Measurements from ENCODE around the gene MAD1L1. TPM values are rescaled to one million over a fixed set of nuclear protein-coding genes. Genes with fewer than 3 reads are reported as not detected.
A peak's percentile ranks its signal among the peaks of the same experiment; 100 is the strongest.
"Not testable (repeated sequence)": the region's sequence is repeated elsewhere in the genome, so short reads cannot be mapped to it uniquely, and the experiment has no call there.

MAD1L1 gene
- total RNA-seq, 1 experiment from 2014 or later, result 50.8 TPM

DNA sequence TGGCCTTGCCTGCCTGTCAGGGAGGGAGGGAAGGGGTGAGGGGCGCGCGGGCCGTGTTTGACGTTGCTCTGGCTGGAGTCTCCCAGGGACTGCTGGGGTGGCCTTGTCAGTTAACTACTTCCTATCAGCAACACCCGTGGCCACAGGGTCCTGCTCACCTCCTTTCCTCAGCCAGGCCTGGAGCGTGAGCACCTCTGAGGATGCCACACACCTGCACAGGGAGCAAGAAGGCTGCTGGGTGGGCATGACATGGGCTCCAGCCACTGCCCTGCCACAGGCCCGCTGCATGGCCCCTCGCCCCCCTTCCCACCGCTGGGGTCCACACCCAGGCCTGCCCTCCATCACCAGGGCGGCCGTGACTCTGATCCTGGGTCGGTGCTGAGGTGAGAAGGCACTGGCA, 350.3 kb downstream of the MAD1L1 start:
- intact Hi-C loops (cut with micrococcal nuclease; ENCODE audit: unreplicated experiment), result no loop called here
- H3K4me3 ChIP-seq, result no peak overlapping the region; the same call in 1 of the 2 replicates
- no peaks in the 10 kb centered on the region for H3K36me3 ChIP-seq (ENCODE audit: low read depth)
- H2AFZ ChIP-seq, result no peak overlapping the region
- no peaks in the 10 kb centered on the region for H3K79me2 ChIP-seq (ENCODE audit: low read depth)
- no peak for DNase-seq
- H3K27me3 ChIP-seq (ENCODE audit: insufficient read depth, low read depth), result no peaks in the 10 kb centered on the region
- peaks cover 40% of the 10 kb centered on the region for H3K4me1 ChIP-seq (replicated peaks; ENCODE audit: insufficient read depth)
- H3K27ac ChIP-seq, result peak overlapping the region; percentile 69
- TF ChIP-seq, protein P1, sequence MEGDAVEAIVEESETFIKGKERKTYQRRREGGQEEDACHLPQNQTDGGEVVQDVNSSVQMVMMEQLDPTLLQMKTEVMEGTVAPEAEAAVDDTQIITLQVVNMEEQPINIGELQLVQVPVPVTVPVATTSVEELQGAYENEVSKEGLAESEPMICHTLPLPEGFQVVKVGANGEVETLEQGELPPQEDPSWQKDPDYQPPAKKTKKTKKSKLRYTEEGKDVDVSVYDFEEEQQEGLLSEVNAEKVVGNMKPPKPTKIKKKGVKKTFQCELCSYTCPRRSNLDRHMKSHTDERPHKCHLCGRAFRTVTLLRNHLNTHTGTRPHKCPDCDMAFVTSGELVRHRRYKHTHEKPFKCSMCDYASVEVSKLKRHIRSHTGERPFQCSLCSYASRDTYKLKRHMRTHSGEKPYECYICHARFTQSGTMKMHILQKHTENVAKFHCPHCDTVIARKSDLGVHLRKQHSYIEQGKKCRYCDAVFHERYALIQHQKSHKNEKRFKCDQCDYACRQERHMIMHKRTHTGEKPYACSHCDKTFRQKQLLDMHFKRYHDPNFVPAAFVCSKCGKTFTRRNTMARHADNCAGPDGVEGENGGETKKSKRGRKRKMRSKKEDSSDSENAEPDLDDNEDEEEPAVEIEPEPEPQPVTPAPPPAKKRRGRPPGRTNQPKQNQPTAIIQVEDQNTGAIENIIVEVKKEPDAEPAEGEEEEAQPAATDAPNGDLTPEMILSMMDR (conservative IDR thresholded peaks at IDR 0.05), result no peak
- TF ChIP-seq EZH2 (IDR thresholded peaks at IDR 0.05; ENCODE audit: low read depth), result no peak
- H3K4me2 ChIP-seq, result peak overlapping the region; percentile 67
- TSS peak; percentile 21 for BruUV-seq (replicated peaks)
- ChIA-PET POLR2A (ENCODE audit: unreplicated experiment) (interaction anchor here (0.6 to 0.8 kb wide), 2 partner anchors 40 to 933 kb away, joined by 3 to 18 read pairs; no protein-coding TSS in a partner anchor), CTCF (interaction anchor here (0.6 to 0.7 kb wide), 5 partner anchors 15 to 383 kb away, joined by 4 to 19 read pairs (median 5); no protein-coding TSS in a partner anchor)
- H3K9me2 ChIP-seq (ENCODE audit: insufficient read depth), result no peaks in the 10 kb centered on the region
- H4K20me1 ChIP-seq (ENCODE audit: insufficient read depth), result peaks cover 21% of the 10 kb centered on the region
- H3K9me3 ChIP-seq (ENCODE audit: insufficient read depth, low read depth), result peaks cover 10% of the 10 kb centered on the region; the same call in 1 of the 2 replicates
- peaks cover 30% of the 10 kb centered on the region for H3F3A ChIP-seq (ENCODE audit: insufficient read depth, low read depth)

DNA sequence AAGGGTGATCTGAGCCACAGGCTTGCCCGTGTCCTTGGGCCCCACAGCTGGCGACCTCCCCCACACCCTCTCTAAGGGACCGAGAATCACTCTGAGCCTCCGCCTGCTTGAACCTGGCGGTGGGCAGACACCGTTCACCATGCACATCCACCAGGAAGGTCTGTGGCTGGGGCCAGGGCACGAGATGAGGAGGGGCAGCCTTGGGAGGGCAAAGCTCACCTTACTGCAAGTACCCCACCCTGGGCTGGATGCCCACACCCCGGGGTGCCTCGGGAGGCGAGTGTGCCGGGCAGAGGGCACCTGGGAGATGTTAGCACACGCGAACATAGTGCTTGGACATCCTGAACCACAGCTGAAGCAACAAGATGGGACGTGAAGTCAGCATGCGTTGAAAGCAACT, 350.8 kb downstream of the MAD1L1 start:
- peaks cover 10% of the 10 kb centered on the region; the same call in 1 of the 2 replicates for H3K9me3 ChIP-seq (ENCODE audit: insufficient read depth, low read depth)
- H3K4me3 ChIP-seq, result no peak overlapping the region
- no peaks in the 10 kb centered on the region for H3K27me3 ChIP-seq (ENCODE audit: insufficient read depth, low read depth)
- peak overlapping the region; percentile 69; the same call in 1 of the 2 replicates for H3K27ac ChIP-seq
- H3K9me2 ChIP-seq (ENCODE audit: insufficient read depth), result no peaks in the 10 kb centered on the region
- H3F3A ChIP-seq (ENCODE audit: insufficient read depth, low read depth), result peaks cover 25% of the 10 kb centered on the region
- peak overlapping the region; percentile 67 for H3K4me2 ChIP-seq
- ChIA-PET POLR2A (ENCODE audit: unreplicated experiment) (no interaction called here), CTCF (interaction anchor here (0.5 kb wide), 1 partner anchor 300 kb away, joined by 13 read pairs; no protein-coding TSS in a partner anchor)
- no TSS peak for BruUV-seq (replicated peaks)
- no peak overlapping the region for H2AFZ ChIP-seq
- peaks cover 21% of the 10 kb centered on the region for H4K20me1 ChIP-seq (ENCODE audit: insufficient read depth)
- TF ChIP-seq, protein P1 (conservative IDR thresholded peaks at IDR 0.05), result no peak
- TF ChIP-seq EZH2 (IDR thresholded peaks at IDR 0.05; ENCODE audit: low read depth), result no peak
- H3K4me1 ChIP-seq (replicated peaks; ENCODE audit: insufficient read depth), result peaks cover 40% of the 10 kb centered on the region
- no peak for DNase-seq
- no peaks in the 10 kb centered on the region for H3K79me2 ChIP-seq (ENCODE audit: low read depth)
- H3K36me3 ChIP-seq (ENCODE audit: low read depth), result no peaks in the 10 kb centered on the region
- intact Hi-C loops (cut with micrococcal nuclease; ENCODE audit: unreplicated experiment), result no loop called here

GRCh38 chr7:1876641-1877040, 356.1 kb downstream of the MAD1L1 start:
- H3K79me2 ChIP-seq (ENCODE audit: low read depth); H2AFZ ChIP-seq; H3K9me2 ChIP-seq (ENCODE audit: insufficient read depth); H3K36me3 ChIP-seq (ENCODE audit: low read depth); H3K4me2 ChIP-seq; CTCF ChIA-PET; BruUV-seq (replicated peaks); H3F3A ChIP-seq (ENCODE audit: insufficient read depth, low read depth); H3K27me3 ChIP-seq (ENCODE audit: insufficient read depth, low read depth); intact Hi-C loops (cut with micrococcal nuclease; ENCODE audit: unreplicated experiment); H4K20me1 ChIP-seq (ENCODE audit: insufficient read depth); POLR2A ChIA-PET (ENCODE audit: unreplicated experiment); DNase-seq; H3K27ac ChIP-seq; H3K4me3 ChIP-seq; H3K4me1 ChIP-seq (replicated peaks; ENCODE audit: insufficient read depth): not testable (repeated sequence)
- H3K9me3 ChIP-seq (ENCODE audit: insufficient read depth, low read depth), result peaks cover 10% of the 10 kb centered on the region; the same call in 1 of the 2 replicates

DNA sequence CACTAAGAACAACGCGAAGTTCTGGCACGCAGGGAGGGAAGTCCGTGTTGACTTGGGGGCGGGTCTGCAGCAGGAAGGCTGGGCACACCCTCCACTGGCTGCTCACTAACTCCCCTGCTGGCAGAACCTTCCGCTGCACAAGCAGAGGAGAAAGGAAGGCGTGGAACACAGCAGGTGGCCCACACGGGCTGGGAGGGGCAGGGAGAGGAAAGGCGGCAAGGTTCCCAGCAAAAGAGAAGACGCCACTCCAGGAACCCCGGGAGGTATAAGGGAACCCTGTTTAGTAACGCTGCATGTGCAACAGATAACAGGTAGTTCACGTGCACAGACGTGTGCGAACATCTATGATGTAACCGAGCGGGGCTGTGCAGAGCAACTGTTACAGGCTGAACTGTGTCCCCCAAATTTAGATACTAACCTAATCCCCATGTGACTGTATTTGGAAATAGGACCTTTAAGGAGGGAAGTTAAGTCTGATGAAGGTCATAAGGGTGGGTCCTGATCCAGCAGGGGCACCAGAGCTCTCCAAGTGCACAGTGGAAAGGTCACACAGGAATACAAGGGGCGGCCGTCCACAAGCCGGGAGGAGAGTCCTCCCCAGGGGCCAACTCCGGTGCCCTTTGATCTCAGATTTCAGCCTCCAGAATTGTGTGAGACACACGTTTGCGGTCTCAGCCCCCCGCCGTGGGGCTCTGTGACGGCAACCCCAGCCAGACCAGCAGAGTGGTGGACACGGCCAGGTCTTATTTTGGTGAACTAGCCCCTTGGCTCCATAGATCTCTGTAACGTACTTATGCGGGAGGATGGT, 357.1 kb downstream of the MAD1L1 start:
- H3K4me1 ChIP-seq (replicated peaks; ENCODE audit: insufficient read depth); H3K9me2 ChIP-seq (ENCODE audit: insufficient read depth); BruUV-seq (replicated peaks); H3K36me3 ChIP-seq (ENCODE audit: low read depth); H3K79me2 ChIP-seq (ENCODE audit: low read depth); H3K27me3 ChIP-seq (ENCODE audit: insufficient read depth, low read depth); intact Hi-C loops (cut with micrococcal nuclease; ENCODE audit: unreplicated experiment); H4K20me1 ChIP-seq (ENCODE audit: insufficient read depth); H3K4me3 ChIP-seq; POLR2A ChIA-PET (ENCODE audit: unreplicated experiment); H3K4me2 ChIP-seq; H2AFZ ChIP-seq; H3K27ac ChIP-seq; CTCF ChIA-PET; H3F3A ChIP-seq (ENCODE audit: insufficient read depth, low read depth): not testable (repeated sequence)
- peak in 1 of 2 experiments; percentile 54 for DNase-seq
- peaks cover 10% of the 10 kb centered on the region; the same call in 1 of the 2 replicates for H3K9me3 ChIP-seq (ENCODE audit: insufficient read depth, low read depth)

DNA sequence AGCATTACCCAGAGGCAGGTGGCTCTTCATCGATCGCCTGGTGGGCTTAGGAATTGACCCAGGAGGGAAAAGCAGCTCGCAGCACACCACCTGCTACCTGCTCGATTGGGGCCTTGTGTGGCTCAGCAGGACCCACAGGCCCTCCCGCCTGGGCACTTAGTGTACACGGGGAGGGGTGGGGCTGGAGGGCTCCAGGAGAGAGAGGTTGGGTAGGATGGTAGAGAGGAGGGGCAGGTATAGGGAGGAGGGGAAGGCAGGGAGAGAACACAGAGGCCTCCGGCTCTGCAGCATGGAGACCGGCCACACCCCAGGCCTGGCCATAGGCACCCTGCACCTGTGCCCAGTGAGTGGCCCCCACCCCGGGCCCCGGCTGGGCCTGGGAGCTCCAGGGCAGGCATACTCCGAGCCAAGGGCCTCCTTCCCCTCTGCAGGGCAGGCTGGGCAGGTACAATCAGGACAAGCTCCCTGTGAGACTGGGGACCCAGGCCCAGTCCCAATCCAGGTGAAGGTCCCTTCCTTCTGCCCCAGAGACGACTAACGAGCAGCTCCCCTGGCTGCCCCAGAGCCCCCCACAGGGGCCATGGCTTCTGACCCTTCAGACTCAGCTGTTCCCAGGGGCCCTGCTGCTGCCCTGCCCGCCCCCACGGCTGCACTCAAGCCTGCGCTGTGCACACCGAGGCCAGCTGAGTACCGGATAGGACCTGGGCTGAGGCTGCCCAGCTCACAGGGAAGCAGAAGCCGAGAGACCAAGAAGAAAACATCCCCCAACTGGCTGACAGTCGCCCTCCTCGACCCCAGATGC, 358.0 kb downstream of the MAD1L1 start:
- POLR2A ChIA-PET (ENCODE audit: unreplicated experiment), result not testable (repeated sequence)

More for the DNA sequence above, 358.0 kb downstream of the MAD1L1 start:
- H3K4me1 ChIP-seq (replicated peaks; ENCODE audit: insufficient read depth); intact Hi-C loops (cut with micrococcal nuclease; ENCODE audit: unreplicated experiment); BruUV-seq (replicated peaks); H3K9me2 ChIP-seq (ENCODE audit: insufficient read depth); H4K20me1 ChIP-seq (ENCODE audit: insufficient read depth); CTCF ChIA-PET; DNase-seq; H3K27ac ChIP-seq; H3K4me3 ChIP-seq; H3K79me2 ChIP-seq (ENCODE audit: low read depth); H3K36me3 ChIP-seq (ENCODE audit: low read depth); H3K4me2 ChIP-seq; H3K27me3 ChIP-seq (ENCODE audit: insufficient read depth, low read depth); H2AFZ ChIP-seq; H3F3A ChIP-seq (ENCODE audit: insufficient read depth, low read depth): not testable (repeated sequence)
- peaks cover 10% of the 10 kb centered on the region; the same call in 1 of the 2 replicates for H3K9me3 ChIP-seq (ENCODE audit: insufficient read depth, low read depth)

All from PC-9 (cell line).